GM19328 (cell line): ENCODE measurements around the gene APOL4.
"Not testable (repeated sequence)": the region's sequence is repeated elsewhere in the genome, so short reads cannot be mapped to it uniquely, and the experiment has no call there.

ENCODE experiments used
- ATAC-seq: cut with Tn5 transposase; IDR thresholded peaks from one replicate; pipeline ENCODE4 v1.9.1; 2021; ENCODE audit warnings: mild to moderate bottlenecking, moderate library complexity; ENCODE audit not compliant: unreplicated experiment

APOL4 gene

GRCh38 chr22:36156119-36156514, 45.5 kb downstream of the APOL4 start:
- no peak for ATAC-seq

DNA sequence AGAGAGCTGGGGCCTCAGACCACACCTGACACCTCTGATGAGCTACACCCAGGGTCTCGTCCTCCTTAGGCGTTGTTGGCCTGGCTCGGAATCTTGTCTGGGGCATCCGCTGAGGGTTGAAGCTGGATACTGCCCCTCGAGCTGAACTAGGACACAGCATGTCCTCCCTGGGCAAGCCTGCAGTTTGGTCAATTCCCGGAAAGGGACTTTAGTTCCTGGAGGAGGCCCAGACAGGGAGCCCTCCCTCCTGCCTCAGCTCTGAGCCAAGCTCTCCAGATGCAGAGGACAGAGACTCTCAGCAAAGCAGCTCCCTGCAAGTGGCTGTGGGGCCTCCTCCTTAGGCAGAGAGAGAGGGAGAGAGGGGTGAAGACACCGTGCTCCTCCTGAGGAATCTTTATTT, 45.9 kb downstream of the APOL4 start:
- ATAC-seq = no peak

DNA sequence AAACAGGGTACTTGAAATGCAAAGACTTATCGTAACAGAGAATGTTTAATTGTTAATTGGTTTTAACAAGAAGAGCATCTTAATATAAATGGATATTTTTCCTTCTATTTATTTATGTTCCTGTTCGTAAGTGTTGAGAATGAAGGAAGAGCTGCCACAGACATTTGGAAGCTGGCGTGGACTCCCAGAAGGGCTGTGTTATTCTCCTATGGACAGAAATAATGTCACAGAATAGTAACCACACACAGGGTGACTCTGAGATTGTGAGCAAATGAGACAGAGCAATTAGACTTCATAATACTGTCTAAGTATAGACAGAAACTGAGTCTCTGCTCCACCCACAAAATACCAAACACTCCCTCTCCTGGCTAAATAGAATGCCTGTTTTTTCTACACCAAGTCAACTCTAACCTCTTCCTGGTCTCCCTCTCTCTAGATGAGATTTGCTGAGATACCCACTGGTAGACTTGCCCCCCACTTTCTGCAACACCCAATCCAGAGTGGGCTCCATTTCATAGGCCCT, 47.1 kb downstream of the APOL4 start:
- ATAC-seq = no peak

DNA sequence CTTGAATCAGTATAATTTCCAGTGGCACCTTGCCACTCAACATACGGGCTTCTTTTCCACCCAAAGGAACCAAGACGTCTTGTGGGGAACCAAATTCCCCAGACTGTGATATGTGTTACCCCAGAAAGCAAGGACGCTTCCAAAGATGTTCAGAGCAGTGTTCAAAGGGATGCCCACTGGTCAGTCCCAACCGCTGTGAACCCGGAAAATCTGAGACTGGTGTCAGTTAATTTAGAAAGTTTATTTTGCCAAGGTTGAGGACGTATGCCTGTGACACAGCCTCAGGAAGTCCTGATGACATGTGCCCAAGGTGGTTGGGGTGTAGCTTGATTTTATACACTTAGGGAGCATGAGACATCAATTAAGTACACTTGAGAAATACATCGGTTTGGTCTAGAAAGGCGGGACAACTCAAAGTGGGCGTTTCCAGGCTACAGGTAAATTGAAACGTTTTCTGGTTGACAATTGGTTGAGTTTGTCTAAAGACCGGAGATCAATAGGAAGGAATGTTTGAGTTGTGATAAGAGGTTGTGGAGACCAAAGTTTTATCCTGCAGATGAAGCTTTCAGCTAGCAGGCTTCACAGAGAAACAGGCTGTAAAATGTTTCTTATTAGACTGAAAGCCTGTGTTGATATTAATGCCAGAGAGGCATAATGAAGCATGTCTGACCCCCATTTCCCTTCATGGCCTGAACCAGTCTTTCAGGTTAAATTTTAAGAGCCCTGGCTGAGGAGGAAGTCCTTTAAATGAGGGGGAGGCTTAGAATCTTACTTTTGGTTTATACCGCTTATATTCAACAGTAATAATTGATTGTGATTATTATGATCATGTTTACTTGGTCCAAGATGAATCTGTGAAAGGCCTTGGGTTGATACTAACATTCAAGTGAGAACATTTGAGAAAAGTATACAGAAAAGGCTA, 47.8 kb downstream of the APOL4 start:
- no peak for ATAC-seq

DNA sequence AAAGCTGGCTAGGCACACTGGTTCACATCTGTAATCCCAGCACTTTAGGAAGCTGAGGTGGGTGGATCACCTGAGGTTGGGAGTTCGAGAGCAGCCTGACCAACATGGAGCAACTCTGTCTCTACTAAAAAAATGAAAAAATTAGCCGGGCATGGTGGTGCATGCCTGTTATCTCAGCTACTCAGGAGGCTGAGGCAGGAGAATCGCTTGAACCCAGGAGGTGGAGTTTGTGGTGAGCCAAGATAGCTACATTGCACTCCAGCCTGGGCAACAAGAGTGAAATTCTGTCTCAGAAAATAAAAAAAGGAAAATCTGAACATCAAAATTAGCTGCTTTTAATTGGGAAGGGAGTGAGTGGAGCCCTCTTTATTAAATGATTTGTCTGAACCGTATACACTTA, 48.8 kb downstream of the APOL4 start:
- not testable (repeated sequence) for ATAC-seq

GRCh38 chr22:36152088-36152487, 49.5 kb downstream of the APOL4 start:
- ATAC-seq = no peak

- ATAC-seq = no peak
These were observed 50.5 kb downstream of the APOL4 start for GRCh38 chr22:36151006-36151595.

GRCh38 chr22:36149441-36149840, 52.2 kb downstream of the APOL4 start:
- no peak for ATAC-seq

- ATAC-seq = no peak
These were observed 53.2 kb downstream of the APOL4 start for GRCh38 chr22:36148411-36148810.

DNA sequence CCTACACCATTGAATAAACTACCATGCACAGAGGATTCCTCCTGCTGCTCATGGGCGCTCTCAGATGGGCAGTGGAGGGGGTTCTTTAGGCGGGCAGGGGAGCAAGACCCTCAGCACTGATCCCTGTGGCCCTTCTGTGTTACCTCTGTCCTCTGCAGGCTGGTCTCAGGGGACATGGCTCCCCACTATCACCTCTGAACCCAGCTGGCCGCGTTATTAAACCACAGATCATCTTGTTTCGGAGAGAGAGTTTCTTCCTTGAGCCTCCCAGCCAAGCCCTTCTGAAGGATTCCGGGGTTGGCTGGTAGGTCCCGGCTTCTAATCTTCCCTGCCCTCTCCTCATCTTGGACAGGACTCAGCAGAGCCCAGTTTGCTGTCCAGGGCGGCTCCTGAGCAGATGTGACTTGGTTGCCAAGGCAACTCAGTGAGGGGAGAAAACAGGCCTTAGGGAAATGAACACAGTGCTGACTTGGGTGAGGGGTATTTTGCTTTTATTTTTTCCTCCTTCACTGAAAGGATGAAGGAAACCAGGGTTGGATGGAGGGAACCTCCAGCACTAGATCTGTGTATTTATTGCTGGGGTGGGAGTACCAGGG, 54.3 kb downstream of the APOL4 start:
- no peak for ATAC-seq

DNA sequence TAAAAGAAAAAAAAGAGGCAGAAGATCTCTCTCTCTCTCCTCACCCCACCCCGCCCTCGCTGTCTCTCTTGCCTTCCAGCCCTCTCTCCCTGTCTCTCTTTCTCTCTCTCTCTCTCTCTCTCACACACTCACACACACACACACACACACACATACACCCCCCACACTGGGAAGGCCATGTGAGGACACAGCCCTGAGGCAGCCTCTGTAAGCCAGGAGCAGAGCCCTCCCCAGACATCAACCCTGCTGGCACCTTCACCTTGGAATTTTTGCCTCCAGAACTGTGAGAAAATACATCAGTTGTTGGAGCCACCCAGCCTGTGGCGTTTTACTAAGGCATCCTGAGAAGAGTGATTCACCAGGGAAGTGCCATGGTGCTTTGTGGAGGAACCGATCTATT, 55.7 kb downstream of the APOL4 start:
- ATAC-seq = no peak

- no peak for ATAC-seq
These were observed 56.6 kb downstream of the APOL4 start for GRCh38 chr22:36144886-36145541.

DNA sequence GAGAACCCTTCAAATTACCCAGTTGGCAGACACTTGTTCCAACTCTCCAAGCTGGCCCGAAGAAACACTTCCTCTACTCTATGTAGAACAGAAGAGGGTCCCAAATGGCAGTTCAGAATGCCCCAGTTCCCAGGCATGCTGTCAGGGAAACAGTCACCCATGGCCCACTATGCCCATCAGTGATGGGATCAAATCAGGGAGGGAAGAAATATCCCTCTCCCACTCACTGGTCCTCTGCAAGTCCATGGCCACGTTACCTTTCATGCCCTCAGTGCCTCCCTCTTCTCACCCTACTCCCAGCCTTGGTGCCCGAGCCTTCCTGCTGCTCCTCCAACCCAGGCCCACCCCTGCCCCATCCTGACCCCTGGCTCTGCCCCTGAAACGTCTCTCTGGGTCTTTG, 57.7 kb downstream of the APOL4 start:
- ATAC-seq = no peak

GRCh38 chr22:36143066-36143815, 58.4 kb downstream of the APOL4 start:
- ATAC-seq = no peak

GRCh38 chr22:36141481-36141880, 60.1 kb downstream of the APOL4 start:
- no peak for ATAC-seq
